Esophagus muscularis mucosa (tissue), 4 donors: ENCODE measurements around the gene PLEKHH1. TPM values are rescaled to one million over a fixed set of nuclear protein-coding genes. Genes with fewer than 3 reads are reported as not detected.

Experiments used
- DNase-seq: peaks from one replicate; pipeline ENCODE4 v3.0.0-alpha.2; 2017; ENCODE audit errors: extremely low spot score
- H3K27ac ChIP-seq, 4 donors: fragments of 200-600 bp; sonication (generic); replicated peaks in 1 of 4; 1 replicate in 3 of 4; 2 replicates in 1 of 4; pipeline ENCODE4 v1.5.1; 2016 to 2019; ENCODE audit warnings: mild to moderate bottlenecking in 1 of 4
- H3K27me3 ChIP-seq, 4 donors: fragments of 200-600 bp; sonication (generic); one replicate each; pipeline versions ENCODE4 v1.5.1 to v1.6.0; 2016 to 2019
- H3K36me3 ChIP-seq, 4 donors: fragments of 200-600 bp; sonication (generic); one replicate each; pipeline ENCODE4 v1.5.1; 2016 to 2019
- H3K4me1 ChIP-seq, 4 donors: fragments of 200-600 bp; sonication (generic); one replicate each; pipeline ENCODE4 v1.5.1; 2016 to 2019
- H3K4me3 ChIP-seq, 4 donors: fragments of 200-600 bp; sonication (generic); 1 replicate in 2 of 4; 2 replicates in 2 of 4; pipeline ENCODE4 v1.5.1; 2016 to 2019; ENCODE audit warnings: mild to moderate bottlenecking in 4 of 4, moderate library complexity in 1 of 4
- H3K9me3 ChIP-seq, 4 donors: fragments of 200-600 bp; sonication (generic); 1 replicate in 3 of 4; 2 replicates in 1 of 4; pipeline ENCODE4 v1.5.1; 2016 to 2019
- CTCF ChIP-seq, 3 experiments: fragments of 200-600 bp in 2 of 3; fragments of 450-650 bp in 1 of 3; sonication (generic) in 2 of 3; IDR thresholded peaks; one replicate each; pipeline ENCODE4 v1.5.1; 2017 to 2019; ENCODE audit warnings: antibody characterized with exemption in 3 of 3, mild to moderate bottlenecking in 2 of 3, moderate library complexity in 1 of 3
- EP300 ChIP-seq: sonication (generic); formaldehyde crosslinking; IDR thresholded peaks from one replicate; pipeline ENCODE4 v1.6.1; 2017; ENCODE audit warnings: antibody characterized with exemption
- POLR2A ChIP-seq: fragments of 450-650 bp; IDR thresholded peaks from one replicate; pipeline ENCODE4 v1.6.1; 2017; ENCODE audit warnings: antibody characterized with exemption, moderate library complexity, mild to moderate bottlenecking, low read depth
- POLR2AphosphoS5 ChIP-seq, 2 donors: sonication (generic); formaldehyde crosslinking; IDR thresholded peaks; one replicate each; pipeline ENCODE4 v1.6.1; 2017; ENCODE audit warnings: antibody characterized with exemption in 2 of 2
- WGBS: methylation state at CpG from one replicate; pipeline ENCODE4 v1.1.5; 2018; 5-methylcytosine and 5-hydroxymethylcytosine counted together
- intact Hi-C: fragments of 100-400 bp; cut with DNase I; formaldehyde crosslinking; loops from one replicate; pipeline ENCODE4 v1.15.1; 2023
- total RNA-seq, 4 donors: library from RNA; depleted of rRNA; stranded (reverse); fragments of >200 nt; gene quantifications; one replicate each; pipeline versions ENCODE4 v1.1.0 to v1.2.1, GENCODE V29; 2016

Gene PLEKHH1
- total RNA-seq, 4 donors from 2014 or later: 1.7 to 3.8 (median 2.4) TPM

- DNase-seq: no peak
- H3K4me1 ChIP-seq: no peaks in the 10 kb centered on the region
- no peak overlapping the region for H3K27ac ChIP-seq
- H3K36me3 ChIP-seq: no peaks in the 10 kb centered on the region
- intact Hi-C loops: no loop called here
- H3K9me3 ChIP-seq: no peaks in the 10 kb centered on the region
- no peaks in the 10 kb centered on the region for H3K27me3 ChIP-seq
- H3K4me3 ChIP-seq: no peak overlapping the region
- 93% methylated on average over 5 of the region's 5 CpGs for WGBS
- TF ChIP-seq POLR2AphosphoS5 (IDR thresholded peaks at IDR 0.05): no peak
- no peak for TF ChIP-seq POLR2A
- TF ChIP-seq EP300: no peak
- TF ChIP-seq CTCF (IDR thresholded peaks at IDR 0.05): no peak
These were observed 74.6 kb downstream of the PLEKHH1 start for GRCh38 chr14:67607646-67608045.

GRCh38 chr14:67609642-67610310, 76.7 kb downstream of the PLEKHH1 start:
- 66% methylated on average over 10 of the region's 10 CpGs for WGBS
- Histone ChIP-seq H3K9me3 (no peaks in the 10 kb centered on the region), H3K4me1 (no peaks in the 10 kb centered on the region), H3K27me3 (no peaks in the 10 kb centered on the region), H3K27ac (no peak overlapping the region), H3K4me3 (no peak overlapping the region), H3K36me3 (no peaks in the 10 kb centered on the region)
- DNase-seq: no peak
- no peak for TF ChIP-seq POLR2AphosphoS5 (IDR thresholded peaks at IDR 0.05)
- no peak for TF ChIP-seq EP300
- TF ChIP-seq CTCF (IDR thresholded peaks at IDR 0.05): no peak
- TF ChIP-seq POLR2A: no peak
- intact Hi-C loops: no loop called here

GRCh38 chr14:67610491-67610890, 77.4 kb downstream of the PLEKHH1 start:
- no peaks in the 10 kb centered on the region for H3K36me3 ChIP-seq
- 67% methylated on average over 1 of the region's 1 CpG for WGBS
- no peak for DNase-seq
- no peak overlapping the region for H3K27ac ChIP-seq
- TF ChIP-seq POLR2AphosphoS5 (IDR thresholded peaks at IDR 0.05) (no peak), CTCF (IDR thresholded peaks at IDR 0.05) (no peak), POLR2A (no peak), EP300 (no peak)
- H3K27me3 ChIP-seq: no peaks in the 10 kb centered on the region
- no peaks in the 10 kb centered on the region for H3K4me1 ChIP-seq
- no peaks in the 10 kb centered on the region for H3K9me3 ChIP-seq
- no peak overlapping the region for H3K4me3 ChIP-seq
- intact Hi-C loops: no loop called here

- Histone ChIP-seq H3K4me3 (peak overlapping the region in 1 of 4 donors; percentile 68), H3K4me1 (peaks cover 22 to 45% (median 37%) of the 10 kb centered on the region in 4 donors), H3K9me3 (no peaks in the 10 kb centered on the region), H3K36me3 (no peaks in the 10 kb centered on the region), H3K27me3 (no peaks in the 10 kb centered on the region), H3K27ac (peak overlapping the region; percentile 71 to 88 (median 84))
- DNase-seq: no peak
- TF ChIP-seq EP300 (no peak), POLR2AphosphoS5 (IDR thresholded peaks at IDR 0.05) (no peak), CTCF (IDR thresholded peaks at IDR 0.05) (peak; percentile 72 to 78 (median 76)), POLR2A (no peak)
- intact Hi-C loops: loop anchor here (2.0 to 5.0 kb wide), 2 partner anchors 48 to 79 kb away; partner anchors contain the start of gene RDH11
These were observed 85.5 kb downstream of the PLEKHH1 start for GRCh38 chr14:67618617-67619063.
